Neural cell (in vitro differentiated cells): ENCODE results near the gene MYO9B. TPM values are rescaled to one million over a fixed set of nuclear protein-coding genes. Genes with fewer than 3 reads are reported as not detected.

Source experiments
- H2AFZ ChIP-seq: fragments of 200-600, 300-800 bp; sonication (generic), shearing (Covaris generic); 2 replicates; pipeline ENCODE4 v1.6.0; 2014; ENCODE audit warnings: low read depth, mild to moderate bottlenecking, antibody characterized with exemption, low read length, moderate library complexity
- H3F3A ChIP-seq: fragments of 200-600 bp; shearing (Covaris generic); 2 replicates; pipeline ENCODE4 v1.6.1; 2016; ENCODE audit warnings: mild to moderate bottlenecking, moderate library complexity, mixed read lengths, antibody characterized with exemption, low read length; ENCODE audit not compliant: insufficient read depth, poor library complexity, severe bottlenecking
- H3K27ac ChIP-seq: fragments of 200-600, 300-800 bp; sonication (generic), shearing (Covaris generic); 2 replicates; pipeline ENCODE4 v1.5.1; 2014; ENCODE audit warnings: mild to moderate bottlenecking, low read length, moderate library complexity
- H3K27me3 ChIP-seq: fragments of 300-800, 200-600 bp; sonication (generic), shearing (Covaris generic); 2 replicates; pipeline ENCODE4 v1.6.0; 2014; ENCODE audit warnings: mild to moderate bottlenecking, low read depth, low read length, moderate library complexity; ENCODE audit not compliant: insufficient read depth
- H3K36me3 ChIP-seq: fragments of 300-800, 200-600 bp; sonication (generic), shearing (Covaris generic); 2 replicates; pipeline ENCODE4 v1.5.1; 2014; ENCODE audit warnings: mild to moderate bottlenecking, antibody characterized with exemption, low read length, moderate library complexity; ENCODE audit not compliant: insufficient read depth
- H3K4me2 ChIP-seq: fragments of 300-800, 200-600 bp; sonication (generic), shearing (Covaris generic); 2 replicates; pipeline ENCODE4 v1.6.0; 2014; ENCODE audit warnings: mild to moderate bottlenecking, low read length
- H3K4me3 ChIP-seq: fragments of 300-800, 200-600 bp; sonication (generic), shearing (Covaris generic); 2 replicates; pipeline ENCODE4 v1.5.1; 2014; ENCODE audit warnings: mild to moderate bottlenecking, low read length, moderate library complexity
- H3K79me2 ChIP-seq: fragments of 200-600 bp; shearing (Covaris generic); replicated peaks from 2 replicates; pipeline ENCODE4 v1.6.0; 2014; ENCODE audit warnings: mild to moderate bottlenecking, low read length, moderate library complexity; ENCODE audit not compliant: insufficient read depth
- H3K9ac ChIP-seq: fragments of 300-800, 200-600 bp; sonication (generic), shearing (Covaris generic); 2 replicates; pipeline ENCODE4 v1.6.1; 2016; ENCODE audit warnings: mild to moderate bottlenecking, low read length, mixed read lengths
- H3K9me2 ChIP-seq: fragments of 200-600 bp; shearing (Covaris generic); 2 replicates; pipeline ENCODE4 v1.6.1; 2016; ENCODE audit warnings: mild to moderate bottlenecking, low read length, mixed read lengths; ENCODE audit not compliant: insufficient read depth
- H3K9me3 ChIP-seq: fragments of 200-600, 300-800 bp; sonication (generic), shearing (Covaris generic); 2 replicates; pipeline ENCODE4 v1.6.1; 2016; ENCODE audit warnings: mild to moderate bottlenecking, mixed run types, low read length, moderate library complexity, mixed read lengths
- H4K20me1 ChIP-seq: fragments of 200-600 bp; shearing (Covaris generic); 2 replicates; pipeline ENCODE4 v1.6.1; 2016; ENCODE audit warnings: mild to moderate bottlenecking, mixed run types; ENCODE audit not compliant: insufficient read depth
- EP300 ChIP-seq: fragments of 450-650 bp; conservative IDR thresholded peaks from 2 replicates; pipeline ENCODE4 v1.6.1; 2014; ENCODE audit warnings: antibody characterized with exemption, mild to moderate bottlenecking, moderate library complexity; ENCODE audit not compliant: poor library complexity, severe bottlenecking
- EZH2 ChIP-seq: fragments of 200-600, 300-800 bp; shearing (Covaris generic), sonication (generic); IDR thresholded peaks from 2 replicates; pipeline ENCODE4 v1.6.1; 2014; ENCODE audit warnings: antibody characterized with exemption, low read length, borderline replicate concordance, mild to moderate bottlenecking; ENCODE audit not compliant: insufficient read depth, poor library complexity, severe bottlenecking
- MXI1 ChIP-seq: fragments of 450-650 bp; conservative IDR thresholded peaks from 2 replicates; pipeline ENCODE4 v1.6.1; 2014; ENCODE audit warnings: antibody characterized with exemption, mild to moderate bottlenecking; ENCODE audit not compliant: poor library complexity, severe bottlenecking
- POLR2AphosphoS5 ChIP-seq: IDR thresholded peaks from 2 replicates; pipeline ENCODE4 v1.6.1; 2012
- RAD21 ChIP-seq: fragments of 450-650 bp; conservative IDR thresholded peaks from 2 replicates; pipeline ENCODE4 v1.6.1; 2014; ENCODE audit warnings: antibody characterized with exemption, mild to moderate bottlenecking, moderate library complexity
- SMC3 ChIP-seq: fragments of 450-650 bp; conservative IDR thresholded peaks from 2 replicates; pipeline ENCODE4 v1.6.1; 2014; ENCODE audit warnings: antibody characterized with exemption, mild to moderate bottlenecking, moderate library complexity; ENCODE audit not compliant: poor library complexity
- TAF1 ChIP-seq: IDR thresholded peaks from 2 replicates; pipeline ENCODE4 v1.6.1; 2012; ENCODE audit warnings: low read depth
- polyA plus RNA-seq: library from polyadenylated mRNA; depleted of rRNA; stranded (reverse); fragments of >200 nt; gene quantifications from 2 replicates; pipeline ENCODE4 v1.2.3, GENCODE V29; 2014
- TF ChIP-seq, protein P1 (sequence below): fragments of 450-650 bp; IDR thresholded peaks from 2 replicates; pipeline ENCODE4 v1.5.1; 2014; ENCODE audit warnings: antibody characterized with exemption, mild to moderate bottlenecking, moderate library complexity; ENCODE audit not compliant: poor library complexity, severe bottlenecking
- TF ChIP-seq, protein P2 (sequence below): IDR thresholded peaks from 2 replicates; pipeline ENCODE4 v1.6.1; 2012; ENCODE audit warnings: borderline replicate concordance

The MYO9B gene
- polyA plus RNA-seq, 1 donor from 2014 or later = 27.2 TPM

DNA sequence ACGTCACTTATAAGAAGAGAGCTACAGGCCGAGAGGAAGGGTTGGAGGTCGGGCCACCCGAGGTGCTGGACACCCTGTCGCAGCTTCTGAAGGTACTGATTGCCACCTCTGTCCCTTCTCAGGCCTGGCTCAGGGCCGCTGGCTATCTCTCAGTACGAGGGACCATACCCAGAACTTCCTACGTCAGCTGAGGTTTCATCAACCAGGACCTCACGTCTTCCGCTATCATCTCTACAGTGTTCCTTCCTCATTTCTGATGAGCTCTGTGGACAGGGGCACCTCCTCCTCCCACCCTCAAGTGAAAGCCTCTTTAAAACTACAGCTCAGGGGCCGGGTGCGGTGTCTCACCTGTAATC lies 81.3 kb downstream of the MYO9B start:
- Histone ChIP-seq H3K9me2 (no peaks in the 10 kb centered on the region), H2AFZ (no peak overlapping the region), H3K4me2 (no peak overlapping the region), H3K27me3 (no peaks in the 10 kb centered on the region), H3K27ac (no peak overlapping the region), H3K4me3 (no peak overlapping the region), H3K36me3 (peaks cover 4% of the 10 kb centered on the region), H3K9me3 (no peaks in the 10 kb centered on the region), H3K79me2 (no peaks in the 10 kb centered on the region), H3K9ac (no peak overlapping the region), H3F3A (no peaks in the 10 kb centered on the region), H4K20me1 (no peaks in the 10 kb centered on the region)
- TF ChIP-seq MXI1 (no peak), EZH2 (no peak), POLR2AphosphoS5 (no peak), TAF1 (no peak)
- TF ChIP-seq, protein P1, sequence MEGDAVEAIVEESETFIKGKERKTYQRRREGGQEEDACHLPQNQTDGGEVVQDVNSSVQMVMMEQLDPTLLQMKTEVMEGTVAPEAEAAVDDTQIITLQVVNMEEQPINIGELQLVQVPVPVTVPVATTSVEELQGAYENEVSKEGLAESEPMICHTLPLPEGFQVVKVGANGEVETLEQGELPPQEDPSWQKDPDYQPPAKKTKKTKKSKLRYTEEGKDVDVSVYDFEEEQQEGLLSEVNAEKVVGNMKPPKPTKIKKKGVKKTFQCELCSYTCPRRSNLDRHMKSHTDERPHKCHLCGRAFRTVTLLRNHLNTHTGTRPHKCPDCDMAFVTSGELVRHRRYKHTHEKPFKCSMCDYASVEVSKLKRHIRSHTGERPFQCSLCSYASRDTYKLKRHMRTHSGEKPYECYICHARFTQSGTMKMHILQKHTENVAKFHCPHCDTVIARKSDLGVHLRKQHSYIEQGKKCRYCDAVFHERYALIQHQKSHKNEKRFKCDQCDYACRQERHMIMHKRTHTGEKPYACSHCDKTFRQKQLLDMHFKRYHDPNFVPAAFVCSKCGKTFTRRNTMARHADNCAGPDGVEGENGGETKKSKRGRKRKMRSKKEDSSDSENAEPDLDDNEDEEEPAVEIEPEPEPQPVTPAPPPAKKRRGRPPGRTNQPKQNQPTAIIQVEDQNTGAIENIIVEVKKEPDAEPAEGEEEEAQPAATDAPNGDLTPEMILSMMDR = no peak
- TF ChIP-seq, protein P2, sequence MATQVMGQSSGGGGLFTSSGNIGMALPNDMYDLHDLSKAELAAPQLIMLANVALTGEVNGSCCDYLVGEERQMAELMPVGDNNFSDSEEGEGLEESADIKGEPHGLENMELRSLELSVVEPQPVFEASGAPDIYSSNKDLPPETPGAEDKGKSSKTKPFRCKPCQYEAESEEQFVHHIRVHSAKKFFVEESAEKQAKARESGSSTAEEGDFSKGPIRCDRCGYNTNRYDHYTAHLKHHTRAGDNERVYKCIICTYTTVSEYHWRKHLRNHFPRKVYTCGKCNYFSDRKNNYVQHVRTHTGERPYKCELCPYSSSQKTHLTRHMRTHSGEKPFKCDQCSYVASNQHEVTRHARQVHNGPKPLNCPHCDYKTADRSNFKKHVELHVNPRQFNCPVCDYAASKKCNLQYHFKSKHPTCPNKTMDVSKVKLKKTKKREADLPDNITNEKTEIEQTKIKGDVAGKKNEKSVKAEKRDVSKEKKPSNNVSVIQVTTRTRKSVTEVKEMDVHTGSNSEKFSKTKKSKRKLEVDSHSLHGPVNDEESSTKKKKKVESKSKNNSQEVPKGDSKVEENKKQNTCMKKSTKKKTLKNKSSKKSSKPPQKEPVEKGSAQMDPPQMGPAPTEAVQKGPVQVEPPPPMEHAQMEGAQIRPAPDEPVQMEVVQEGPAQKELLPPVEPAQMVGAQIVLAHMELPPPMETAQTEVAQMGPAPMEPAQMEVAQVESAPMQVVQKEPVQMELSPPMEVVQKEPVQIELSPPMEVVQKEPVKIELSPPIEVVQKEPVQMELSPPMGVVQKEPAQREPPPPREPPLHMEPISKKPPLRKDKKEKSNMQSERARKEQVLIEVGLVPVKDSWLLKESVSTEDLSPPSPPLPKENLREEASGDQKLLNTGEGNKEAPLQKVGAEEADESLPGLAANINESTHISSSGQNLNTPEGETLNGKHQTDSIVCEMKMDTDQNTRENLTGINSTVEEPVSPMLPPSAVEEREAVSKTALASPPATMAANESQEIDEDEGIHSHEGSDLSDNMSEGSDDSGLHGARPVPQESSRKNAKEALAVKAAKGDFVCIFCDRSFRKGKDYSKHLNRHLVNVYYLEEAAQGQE = no peak

DNA sequence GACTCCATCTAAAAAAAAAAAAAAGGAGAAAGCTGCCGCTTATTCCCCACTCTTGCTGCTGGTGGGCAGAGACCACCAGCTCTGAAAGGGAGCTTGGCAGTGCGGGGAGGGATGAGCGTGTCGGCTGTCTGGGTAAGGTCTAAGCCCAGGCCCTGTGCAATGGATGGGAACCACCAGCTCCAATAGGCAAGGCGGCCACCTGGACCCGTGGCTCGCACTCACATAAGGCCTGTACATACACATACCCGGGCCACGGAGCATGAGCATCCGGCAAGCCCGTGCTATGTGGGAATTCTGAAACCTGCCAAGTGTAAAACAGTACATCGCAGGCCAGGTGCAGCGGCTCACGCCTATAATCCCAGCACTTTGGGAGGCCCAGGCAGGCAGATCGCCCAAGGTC lies 83.0 kb downstream of the MYO9B start:
- no peak overlapping the region for H3K9ac ChIP-seq
- no peaks in the 10 kb centered on the region for H3K9me2 ChIP-seq
- H3K27me3 ChIP-seq = no peaks in the 10 kb centered on the region
- no peaks in the 10 kb centered on the region for H3F3A ChIP-seq
- no peaks in the 10 kb centered on the region for H4K20me1 ChIP-seq
- no peak overlapping the region for H3K4me3 ChIP-seq
- H3K79me2 ChIP-seq = no peaks in the 10 kb centered on the region
- H3K4me2 ChIP-seq = no peak overlapping the region
- H3K36me3 ChIP-seq = peaks cover 4% of the 10 kb centered on the region
- no peak overlapping the region for H2AFZ ChIP-seq
- H3K27ac ChIP-seq = no peak overlapping the region
- TF ChIP-seq POLR2AphosphoS5 (no peak), EZH2 (no peak), EP300 (no peak), TAF1 (no peak), SMC3 (no peak), MXI1 (no peak), RAD21 (no peak)
- TF ChIP-seq, protein P1 = no peak
- TF ChIP-seq, protein P2 = no peak
- no peaks in the 10 kb centered on the region for H3K9me3 ChIP-seq
